Endodermal cell (in vitro differentiated cells): ENCODE data around the gene PRPF31. TPM values are rescaled to one million over a fixed set of nuclear protein-coding genes. Genes with fewer than 3 reads are reported as not detected.

Experiments used
- DNase-seq: peaks from one replicate; pipeline ENCODE4 v3.0.0-alpha.2; 2017
- H3K27ac ChIP-seq: 2 replicates; pipeline ENCODE4 v1.5.1; 2013; ENCODE audit warnings: mild to moderate bottlenecking, low read depth, low read length, moderate library complexity
- H3K27me3 ChIP-seq: 2 replicates; pipeline ENCODE4 v1.6.1; 2013; ENCODE audit warnings: mild to moderate bottlenecking, low read length, moderate library complexity; ENCODE audit not compliant: insufficient read depth, control insufficient read depth, poor library complexity, severe bottlenecking
- H3K36me3 ChIP-seq: 2 replicates; pipeline ENCODE4 v1.7.0; 2013; ENCODE audit warnings: mild to moderate bottlenecking, low read length, moderate library complexity; ENCODE audit not compliant: control insufficient read depth, insufficient read depth
- H3K4me1 ChIP-seq: one replicate; pipeline ENCODE4 v1.7.0; 2013; ENCODE audit warnings: low read length; ENCODE audit not compliant: control insufficient read depth, insufficient read depth
- H3K4me3 ChIP-seq: 2 replicates; pipeline ENCODE4 v1.5.1; 2013; ENCODE audit warnings: mild to moderate bottlenecking, low read length, moderate library complexity
- H3K9ac ChIP-seq: 2 replicates; pipeline ENCODE4 v1.6.1; 2013; ENCODE audit warnings: mild to moderate bottlenecking, low read length, moderate library complexity; ENCODE audit not compliant: poor library complexity, severe bottlenecking; ENCODE audit errors: extremely low read depth
- H3K9me3 ChIP-seq: 2 replicates; pipeline ENCODE4 v1.6.1; 2013; ENCODE audit warnings: mild to moderate bottlenecking, low read length, moderate library complexity; ENCODE audit not compliant: control insufficient read depth
- H3K27ac Mint-ChIP-seq: 2 replicates; pipeline ENCODE4 v1.8.0; 2020; ENCODE audit warnings: mixed read lengths
- H3K27me3 Mint-ChIP-seq: 2 replicates; pipeline ENCODE4 v1.8.0; 2021; ENCODE audit warnings: mild to moderate bottlenecking, mixed read lengths; ENCODE audit not compliant: insufficient read depth
- H3K36me3 Mint-ChIP-seq: 2 replicates; pipeline ENCODE4 v1.8.0; 2020; ENCODE audit warnings: low read depth, mixed read lengths
- H3K4me1 Mint-ChIP-seq: 2 replicates; pipeline ENCODE4 v1.8.0; 2020; ENCODE audit warnings: mixed read lengths
- H3K4me3 Mint-ChIP-seq: 2 replicates; pipeline ENCODE4 v1.8.0; 2020; ENCODE audit warnings: mild to moderate bottlenecking, moderate library complexity, mixed read lengths
- H3K9me3 Mint-ChIP-seq: 2 replicates; pipeline ENCODE4 v1.8.0; 2020; ENCODE audit warnings: mild to moderate bottlenecking, mixed read lengths
- WGBS, 2 experiments: methylation state at CpG; one replicate each; pipeline versions ENCODE4 v1.1.5 to v1.1.7; 2013; ENCODE audit warnings: missing lambda C conversion rate in 2 of 2, mixed read lengths in 1 of 2; ENCODE audit not compliant: insufficient coverage in 1 of 2, insufficient read length in 1 of 2; 5-methylcytosine and 5-hydroxymethylcytosine counted together
- total RNA-seq, 2 donors: library from RNA; stranded (reverse); fragmentation: NEBNext Ultra II Directional in 1 of 2; extraction: Animal tissue kit (Norgen Biotek cat#: 25700) in 1 of 2; gene quantifications; 2 replicates in 1 of 2; 3 replicates in 1 of 2; pipeline ENCODE4 v1.2.1, GENCODE V29; 2021
- TF ChIP-seq, protein P1 (sequence below): fragments of 200-600 bp; sonication (generic); conservative IDR thresholded peaks from 2 replicates; pipeline ENCODE4 v1.5.0; 2021; ENCODE audit warnings: antibody characterized with exemption, mild to moderate bottlenecking

Gene PRPF31
- total RNA-seq, 2 donors from 2014 or later, result 79.0 to 85.5 TPM

DNA sequence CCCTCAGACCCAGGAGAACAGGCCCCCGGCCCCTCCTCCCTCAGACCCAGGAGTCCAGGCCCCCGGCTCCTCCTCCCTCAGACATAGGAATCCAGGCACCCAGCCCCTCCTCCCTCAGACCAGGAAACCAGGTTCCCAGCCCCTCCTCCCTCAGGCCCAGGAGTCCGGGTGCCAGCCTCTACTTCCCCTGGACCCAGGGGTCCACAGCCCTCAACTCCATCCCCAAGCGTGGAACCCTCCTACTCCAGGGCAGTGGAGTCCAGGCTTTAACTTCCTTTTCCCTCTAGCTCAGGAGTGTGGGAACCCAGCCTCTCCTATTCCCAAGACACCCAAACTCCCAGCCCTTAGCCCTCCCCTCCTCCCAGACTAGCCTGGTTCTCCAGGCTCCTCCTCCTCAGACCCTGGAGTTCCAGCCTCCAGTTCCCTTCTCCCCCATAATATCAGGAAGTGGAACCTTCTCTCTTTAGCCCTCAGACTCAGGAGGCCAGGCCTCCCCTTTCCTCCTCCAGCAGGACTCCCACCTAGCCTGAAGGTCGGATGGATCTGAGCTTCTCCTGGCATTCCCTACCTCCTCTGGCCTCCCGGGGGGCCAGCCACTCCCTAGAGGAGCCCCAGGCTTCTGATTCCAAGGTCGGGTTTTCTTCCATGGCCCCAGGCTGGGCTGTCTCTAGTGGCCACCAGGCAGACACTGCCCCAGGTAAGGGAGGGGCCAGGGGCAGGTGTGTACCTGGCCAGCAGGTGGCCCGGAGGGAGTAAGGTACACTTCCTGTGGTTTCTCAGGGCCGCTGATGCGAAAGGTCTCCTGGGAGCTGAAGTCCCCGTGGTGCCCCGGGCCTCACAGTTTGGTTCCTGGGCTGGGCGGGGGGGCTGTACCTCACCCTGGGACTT lies 57.2 kb downstream of the PRPF31 start, which contains the start of gene TMC4:
TMC4 (minus strand) TSS at position 690 of the 888 bp plus-strand sequence; CDS start at position 647, 43 bp downstream.
- Mint-ChIP-seq H3K27me3 (no peaks in the 10 kb centered on the region), H3K9me3 (no peaks in the 10 kb centered on the region), H3K36me3 (peaks cover 13% of the 10 kb centered on the region), H3K4me3 (peak within 1 kb of the TSS; percentile 76), H3K4me1 (no peaks in the 10 kb centered on the region), H3K27ac (peak within 1 kb of the TSS; percentile 93)
- Histone ChIP-seq H3K27me3 (no peaks in the 10 kb centered on the region), H3K4me1 (no peaks in the 10 kb centered on the region), H3K36me3 (peaks cover 11% of the 10 kb centered on the region), H3K27ac (no peak within 1 kb of the TSS), H3K9me3 (no peaks in the 10 kb centered on the region), H3K9ac (no peak within 1 kb of the TSS), H3K4me3 (peak within 1 kb of the TSS; percentile 75)
- TF ChIP-seq, protein P1, sequence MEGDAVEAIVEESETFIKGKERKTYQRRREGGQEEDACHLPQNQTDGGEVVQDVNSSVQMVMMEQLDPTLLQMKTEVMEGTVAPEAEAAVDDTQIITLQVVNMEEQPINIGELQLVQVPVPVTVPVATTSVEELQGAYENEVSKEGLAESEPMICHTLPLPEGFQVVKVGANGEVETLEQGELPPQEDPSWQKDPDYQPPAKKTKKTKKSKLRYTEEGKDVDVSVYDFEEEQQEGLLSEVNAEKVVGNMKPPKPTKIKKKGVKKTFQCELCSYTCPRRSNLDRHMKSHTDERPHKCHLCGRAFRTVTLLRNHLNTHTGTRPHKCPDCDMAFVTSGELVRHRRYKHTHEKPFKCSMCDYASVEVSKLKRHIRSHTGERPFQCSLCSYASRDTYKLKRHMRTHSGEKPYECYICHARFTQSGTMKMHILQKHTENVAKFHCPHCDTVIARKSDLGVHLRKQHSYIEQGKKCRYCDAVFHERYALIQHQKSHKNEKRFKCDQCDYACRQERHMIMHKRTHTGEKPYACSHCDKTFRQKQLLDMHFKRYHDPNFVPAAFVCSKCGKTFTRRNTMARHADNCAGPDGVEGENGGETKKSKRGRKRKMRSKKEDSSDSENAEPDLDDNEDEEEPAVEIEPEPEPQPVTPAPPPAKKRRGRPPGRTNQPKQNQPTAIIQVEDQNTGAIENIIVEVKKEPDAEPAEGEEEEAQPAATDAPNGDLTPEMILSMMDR, result peak; percentile 80
- peak; percentile 94 for DNase-seq
- WGBS, 2 experiments, result 40 to 50% methylated on average over 5 to 13 of the region's 13 CpGs

DNA sequence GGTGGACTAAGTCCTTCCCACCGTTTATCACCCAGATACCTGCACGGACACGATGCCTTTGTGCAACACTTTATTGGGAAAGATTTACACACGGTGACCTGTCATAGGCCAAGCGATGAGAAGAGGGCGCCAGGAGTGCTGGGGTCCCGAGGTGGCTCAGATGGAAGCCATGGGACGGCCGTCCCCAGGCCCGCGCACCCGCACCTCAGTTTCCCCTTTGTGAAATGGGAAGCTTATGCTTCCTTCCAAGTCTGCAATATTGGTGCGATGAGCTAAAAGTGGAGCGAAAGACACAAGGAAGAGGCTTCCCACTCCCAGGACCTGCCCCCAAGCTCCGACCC lies 57.8 kb downstream of the PRPF31 start:
- WGBS, 2 experiments, result 65 to 69% methylated on average over 14 to 15 of the region's 15 CpGs
- H3K36me3 Mint-ChIP-seq, result peaks cover 17% of the 10 kb centered on the region
- H3K27me3 Mint-ChIP-seq, result no peaks in the 10 kb centered on the region
- H3K27ac Mint-ChIP-seq, result peak overlapping the region; percentile 10
- H3K4me3 Mint-ChIP-seq, result peak overlapping the region; percentile 76
- TF ChIP-seq, protein P1, result peak; percentile 4
- Histone ChIP-seq H3K4me3 (no peak overlapping the region), H3K27me3 (no peaks in the 10 kb centered on the region), H3K36me3 (peaks cover 17% of the 10 kb centered on the region), H3K27ac (no peak overlapping the region), H3K4me1 (no peaks in the 10 kb centered on the region), H3K9ac (no peak overlapping the region), H3K9me3 (no peaks in the 10 kb centered on the region)
- no peaks in the 10 kb centered on the region for H3K4me1 Mint-ChIP-seq
- no peaks in the 10 kb centered on the region for H3K9me3 Mint-ChIP-seq
- DNase-seq, result no peak

DNA sequence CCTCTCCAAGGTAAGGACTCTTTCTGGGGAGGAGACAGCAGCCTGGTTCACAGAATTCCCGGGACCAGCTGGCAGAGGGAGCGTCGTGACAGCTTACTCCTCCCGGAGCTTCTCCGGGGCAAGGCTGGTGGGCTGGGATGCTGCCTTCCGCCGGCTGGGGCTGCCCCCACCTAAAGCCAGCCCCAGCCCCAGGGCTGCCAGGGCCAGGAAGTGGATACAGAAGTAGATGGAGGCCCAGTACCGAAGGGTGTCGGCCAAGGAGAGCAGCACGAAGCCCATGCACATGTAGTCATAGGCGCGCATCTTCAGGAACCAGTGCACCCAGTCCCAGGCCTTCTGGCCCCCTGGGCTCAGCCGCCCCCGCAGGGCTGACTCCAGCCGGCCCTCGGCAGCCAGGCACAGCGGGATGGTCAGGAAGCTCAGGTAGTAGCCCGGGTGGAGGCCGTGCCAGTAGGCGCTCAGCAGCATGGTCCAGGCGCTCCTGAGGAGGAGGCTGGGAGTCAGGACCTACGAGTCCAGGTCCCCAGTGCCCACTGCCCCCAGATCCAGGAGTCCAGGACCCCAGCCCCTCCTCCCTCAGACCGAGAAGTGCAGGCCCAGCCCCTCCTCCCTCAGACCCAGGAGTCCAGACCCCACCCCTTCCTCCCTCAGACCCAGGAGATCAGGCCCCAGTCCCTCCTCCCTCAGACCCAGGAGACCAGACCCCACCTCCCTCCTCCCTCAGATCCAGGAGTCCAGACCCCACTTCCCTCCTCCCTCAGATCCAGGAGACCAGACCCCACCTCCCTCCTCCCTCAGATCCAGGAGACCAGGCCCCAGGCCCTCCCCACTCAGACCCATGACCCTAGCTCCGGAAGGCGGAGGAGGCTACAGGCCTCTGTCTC lies 58.6 kb downstream of the PRPF31 start:
- Histone ChIP-seq H3K36me3 (peaks cover 26% of the 10 kb centered on the region), H3K9ac (no peak overlapping the region), H3K4me3 (no peak overlapping the region), H3K9me3 (no peaks in the 10 kb centered on the region), H3K27me3 (no peaks in the 10 kb centered on the region), H3K4me1 (no peaks in the 10 kb centered on the region), H3K27ac (no peak overlapping the region)
- Mint-ChIP-seq H3K9me3 (no peaks in the 10 kb centered on the region), H3K36me3 (peaks cover 22% of the 10 kb centered on the region), H3K4me3 (no peak overlapping the region), H3K27me3 (no peaks in the 10 kb centered on the region), H3K27ac (peak overlapping the region; percentile 21), H3K4me1 (no peaks in the 10 kb centered on the region)
- whole genome bisulfite sequencing, 2 experiments, result 88 to 90% methylated on average over 10 to 25 of the region's 25 CpGs
- no peak for DNase-seq
- TF ChIP-seq, protein P1, result no peak
